ENCODE results near the gene PVR. TPM values are rescaled to one million over a fixed set of nuclear protein-coding genes. Genes with fewer than 3 reads are reported as not detected.

The PVR gene
- total RNA-seq, 1 experiment from 2014 or later = 15.0 TPM

DNA sequence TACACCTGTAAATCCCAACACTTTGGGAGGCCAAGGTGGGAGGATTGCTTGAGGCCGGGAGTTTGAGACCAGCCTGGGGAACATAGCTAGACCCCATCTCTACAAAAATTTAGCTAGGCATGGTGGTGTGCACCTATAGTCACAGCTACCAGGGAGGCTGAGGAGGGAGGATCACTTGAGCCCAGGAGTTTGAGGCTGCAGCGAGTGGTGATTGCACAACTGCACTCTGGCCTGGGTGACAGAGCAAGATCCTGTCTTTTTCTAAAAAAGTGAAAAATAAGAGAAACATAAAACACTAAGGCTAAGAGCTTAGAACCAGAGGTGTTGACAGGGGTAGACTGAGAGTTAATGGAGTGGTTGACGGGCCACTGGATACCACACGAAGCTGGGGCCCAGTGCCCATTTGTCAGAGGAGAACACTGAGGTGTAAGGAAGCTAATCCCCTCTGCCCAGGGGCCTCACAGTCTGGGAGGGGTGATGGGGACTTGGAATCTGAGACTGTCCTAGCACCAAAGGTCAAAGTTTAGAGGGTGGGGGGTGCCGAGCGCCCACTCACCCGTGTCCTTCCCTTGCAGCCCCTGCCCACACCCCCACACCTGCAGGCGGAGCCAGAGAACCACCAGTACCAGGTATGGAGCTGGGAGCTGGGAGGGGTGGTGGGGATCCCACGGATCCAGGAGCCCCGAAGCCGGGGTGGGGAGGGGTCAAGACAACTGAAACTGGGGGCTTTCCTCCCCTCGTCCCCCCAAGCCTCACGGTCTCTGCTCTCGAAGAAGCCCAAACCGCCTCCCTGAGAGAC is 38.5 kb downstream of the PVR start:
- Mint-ChIP-seq H3K4me3 (no peak overlapping the region), H3K27me3 (ENCODE audit: low read depth) (no peaks in the 10 kb centered on the region; the same call in 1 of the 2 replicates), H3K4me1 (peaks cover 9% of the 10 kb centered on the region), H3K27ac (no peak overlapping the region), H3K9me3 (no peaks in the 10 kb centered on the region), H3K36me3 (no peaks in the 10 kb centered on the region)
- ChIA-PET POLR2A (no interaction called here), CTCF (interaction anchor here (0.6 to 2.9 kb wide), 6 partner anchors 42 to 484 kb away, joined by 3 to 10 read pairs (median 4); no protein-coding TSS in a partner anchor)
- DNase-seq (ENCODE audit: low spot score) (no peak), ATAC-seq (no peak)
- no peak for TF ChIP-seq KAT7 (CRISPR knock-in tag; IDR thresholded peaks at IDR 0.05; ENCODE audit: borderline replicate concordance)
- TF ChIP-seq, protein P1, sequence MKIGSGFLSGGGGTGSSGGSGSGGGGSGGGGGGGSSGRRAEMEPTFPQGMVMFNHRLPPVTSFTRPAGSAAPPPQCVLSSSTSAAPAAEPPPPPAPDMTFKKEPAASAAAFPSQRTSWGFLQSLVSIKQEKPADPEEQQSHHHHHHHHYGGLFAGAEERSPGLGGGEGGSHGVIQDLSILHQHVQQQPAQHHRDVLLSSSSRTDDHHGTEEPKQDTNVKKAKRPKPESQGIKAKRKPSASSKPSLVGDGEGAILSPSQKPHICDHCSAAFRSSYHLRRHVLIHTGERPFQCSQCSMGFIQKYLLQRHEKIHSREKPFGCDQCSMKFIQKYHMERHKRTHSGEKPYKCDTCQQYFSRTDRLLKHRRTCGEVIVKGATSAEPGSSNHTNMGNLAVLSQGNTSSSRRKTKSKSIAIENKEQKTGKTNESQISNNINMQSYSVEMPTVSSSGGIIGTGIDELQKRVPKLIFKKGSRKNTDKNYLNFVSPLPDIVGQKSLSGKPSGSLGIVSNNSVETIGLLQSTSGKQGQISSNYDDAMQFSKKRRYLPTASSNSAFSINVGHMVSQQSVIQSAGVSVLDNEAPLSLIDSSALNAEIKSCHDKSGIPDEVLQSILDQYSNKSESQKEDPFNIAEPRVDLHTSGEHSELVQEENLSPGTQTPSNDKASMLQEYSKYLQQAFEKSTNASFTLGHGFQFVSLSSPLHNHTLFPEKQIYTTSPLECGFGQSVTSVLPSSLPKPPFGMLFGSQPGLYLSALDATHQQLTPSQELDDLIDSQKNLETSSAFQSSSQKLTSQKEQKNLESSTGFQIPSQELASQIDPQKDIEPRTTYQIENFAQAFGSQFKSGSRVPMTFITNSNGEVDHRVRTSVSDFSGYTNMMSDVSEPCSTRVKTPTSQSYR (CRISPR knock-in tag; IDR thresholded peaks at IDR 0.05) = no peak
- TF ChIP-seq EMX1 (CRISPR knock-in tag; IDR thresholded peaks at IDR 0.05) = no peak
- TF ChIP-seq, protein P2, sequence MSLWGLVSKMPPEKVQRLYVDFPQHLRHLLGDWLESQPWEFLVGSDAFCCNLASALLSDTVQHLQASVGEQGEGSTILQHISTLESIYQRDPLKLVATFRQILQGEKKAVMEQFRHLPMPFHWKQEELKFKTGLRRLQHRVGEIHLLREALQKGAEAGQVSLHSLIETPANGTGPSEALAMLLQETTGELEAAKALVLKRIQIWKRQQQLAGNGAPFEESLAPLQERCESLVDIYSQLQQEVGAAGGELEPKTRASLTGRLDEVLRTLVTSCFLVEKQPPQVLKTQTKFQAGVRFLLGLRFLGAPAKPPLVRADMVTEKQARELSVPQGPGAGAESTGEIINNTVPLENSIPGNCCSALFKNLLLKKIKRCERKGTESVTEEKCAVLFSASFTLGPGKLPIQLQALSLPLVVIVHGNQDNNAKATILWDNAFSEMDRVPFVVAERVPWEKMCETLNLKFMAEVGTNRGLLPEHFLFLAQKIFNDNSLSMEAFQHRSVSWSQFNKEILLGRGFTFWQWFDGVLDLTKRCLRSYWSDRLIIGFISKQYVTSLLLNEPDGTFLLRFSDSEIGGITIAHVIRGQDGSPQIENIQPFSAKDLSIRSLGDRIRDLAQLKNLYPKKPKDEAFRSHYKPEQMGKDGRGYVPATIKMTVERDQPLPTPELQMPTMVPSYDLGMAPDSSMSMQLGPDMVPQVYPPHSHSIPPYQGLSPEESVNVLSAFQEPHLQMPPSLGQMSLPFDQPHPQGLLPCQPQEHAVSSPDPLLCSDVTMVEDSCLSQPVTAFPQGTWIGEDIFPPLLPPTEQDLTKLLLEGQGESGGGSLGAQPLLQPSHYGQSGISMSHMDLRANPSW (CRISPR knock-in tag; conservative IDR thresholded peaks at IDR 0.05; ENCODE audit: low read depth) = no peak
- TF ChIP-seq FOXK1 (CRISPR knock-in tag; IDR thresholded peaks at IDR 0.05) = no peak
- TF ChIP-seq, protein P3, sequence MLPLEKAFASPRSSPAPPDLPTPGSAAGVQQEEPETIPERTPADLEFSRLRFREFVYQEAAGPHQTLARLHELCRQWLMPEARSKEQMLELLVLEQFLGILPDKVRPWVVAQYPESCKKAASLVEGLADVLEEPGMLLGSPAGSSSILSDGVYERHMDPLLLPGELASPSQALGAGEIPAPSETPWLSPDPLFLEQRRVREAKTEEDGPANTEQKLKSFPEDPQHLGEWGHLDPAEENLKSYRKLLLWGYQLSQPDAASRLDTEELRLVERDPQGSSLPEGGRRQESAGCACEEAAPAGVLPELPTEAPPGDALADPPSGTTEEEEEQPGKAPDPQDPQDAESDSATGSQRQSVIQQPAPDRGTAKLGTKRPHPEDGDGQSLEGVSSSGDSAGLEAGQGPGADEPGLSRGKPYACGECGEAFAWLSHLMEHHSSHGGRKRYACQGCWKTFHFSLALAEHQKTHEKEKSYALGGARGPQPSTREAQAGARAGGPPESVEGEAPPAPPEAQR (CRISPR knock-in tag; IDR thresholded peaks at IDR 0.05) = no peak

DNA sequence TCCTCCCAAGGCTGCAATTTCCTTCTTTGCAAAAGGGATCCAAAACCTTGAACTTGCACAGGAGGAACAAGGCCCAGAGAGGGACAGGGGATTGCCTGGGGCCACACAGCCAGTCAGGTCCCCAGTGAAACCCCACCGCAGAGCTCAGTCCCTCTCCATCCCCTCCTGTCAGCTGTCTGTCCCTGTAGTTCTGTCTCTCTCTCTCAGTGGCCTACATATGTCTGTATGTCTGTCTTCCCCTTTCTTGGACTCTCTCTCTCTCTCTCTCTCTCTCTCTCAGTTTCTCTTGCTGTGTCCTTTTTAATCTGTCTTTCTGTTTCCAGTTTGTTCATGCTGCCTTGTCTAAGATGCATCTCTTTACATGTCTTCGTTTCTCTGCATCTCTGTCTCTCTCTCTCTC is 39.1 kb downstream of the PVR start:
- H3K4me1 Mint-ChIP-seq = peaks cover 4% of the 10 kb centered on the region
- H3K27me3 Mint-ChIP-seq (ENCODE audit: low read depth) = no peaks in the 10 kb centered on the region; the same call in 1 of the 2 replicates
- CTCF ChIA-PET = interaction anchor here (0.6 to 2.9 kb wide), 6 partner anchors 41 to 484 kb away, joined by 3 to 10 read pairs (median 4); no protein-coding TSS in a partner anchor
- DNase-seq (ENCODE audit: low spot score) (no peak), ATAC-seq (no peak)
- POLR2A ChIA-PET = no interaction called here
- H3K27ac Mint-ChIP-seq = no peak overlapping the region
- H3K4me3 Mint-ChIP-seq = no peak overlapping the region
- no peaks in the 10 kb centered on the region for H3K9me3 Mint-ChIP-seq
- H3K36me3 Mint-ChIP-seq = no peaks in the 10 kb centered on the region
- no peak for TF ChIP-seq KAT7 (CRISPR knock-in tag; IDR thresholded peaks at IDR 0.05; ENCODE audit: borderline replicate concordance)
- TF ChIP-seq NFE2L1 (CRISPR knock-in tag; IDR thresholded peaks at IDR 0.05) = no peak
- no peak for TF ChIP-seq ZBTB21 (CRISPR knock-in tag; IDR thresholded peaks at IDR 0.05; ENCODE audit: borderline replicate concordance)
- no peak for TF ChIP-seq EMX1 (CRISPR knock-in tag; IDR thresholded peaks at IDR 0.05)
- TF ChIP-seq NR2C2 (CRISPR knock-in tag; IDR thresholded peaks at IDR 0.05) = no peak
- TF ChIP-seq, protein P4, sequence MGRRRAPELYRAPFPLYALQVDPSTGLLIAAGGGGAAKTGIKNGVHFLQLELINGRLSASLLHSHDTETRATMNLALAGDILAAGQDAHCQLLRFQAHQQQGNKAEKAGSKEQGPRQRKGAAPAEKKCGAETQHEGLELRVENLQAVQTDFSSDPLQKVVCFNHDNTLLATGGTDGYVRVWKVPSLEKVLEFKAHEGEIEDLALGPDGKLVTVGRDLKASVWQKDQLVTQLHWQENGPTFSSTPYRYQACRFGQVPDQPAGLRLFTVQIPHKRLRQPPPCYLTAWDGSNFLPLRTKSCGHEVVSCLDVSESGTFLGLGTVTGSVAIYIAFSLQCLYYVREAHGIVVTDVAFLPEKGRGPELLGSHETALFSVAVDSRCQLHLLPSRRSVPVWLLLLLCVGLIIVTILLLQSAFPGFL (CRISPR knock-in tag; IDR thresholded peaks at IDR 0.05; ENCODE audit: borderline replicate concordance) = no peak
- TF ChIP-seq, protein P2 (CRISPR knock-in tag; conservative IDR thresholded peaks at IDR 0.05; ENCODE audit: low read depth) = no peak
- TF ChIP-seq, protein P5, sequence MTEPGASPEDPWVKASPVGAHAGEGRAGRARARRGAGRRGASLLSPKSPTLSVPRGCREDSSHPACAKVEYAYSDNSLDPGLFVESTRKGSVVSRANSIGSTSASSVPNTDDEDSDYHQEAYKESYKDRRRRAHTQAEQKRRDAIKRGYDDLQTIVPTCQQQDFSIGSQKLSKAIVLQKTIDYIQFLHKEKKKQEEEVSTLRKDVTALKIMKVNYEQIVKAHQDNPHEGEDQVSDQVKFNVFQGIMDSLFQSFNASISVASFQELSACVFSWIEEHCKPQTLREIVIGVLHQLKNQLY (CRISPR knock-in tag; IDR thresholded peaks at IDR 0.05) = no peak
- TF ChIP-seq, protein P6, sequence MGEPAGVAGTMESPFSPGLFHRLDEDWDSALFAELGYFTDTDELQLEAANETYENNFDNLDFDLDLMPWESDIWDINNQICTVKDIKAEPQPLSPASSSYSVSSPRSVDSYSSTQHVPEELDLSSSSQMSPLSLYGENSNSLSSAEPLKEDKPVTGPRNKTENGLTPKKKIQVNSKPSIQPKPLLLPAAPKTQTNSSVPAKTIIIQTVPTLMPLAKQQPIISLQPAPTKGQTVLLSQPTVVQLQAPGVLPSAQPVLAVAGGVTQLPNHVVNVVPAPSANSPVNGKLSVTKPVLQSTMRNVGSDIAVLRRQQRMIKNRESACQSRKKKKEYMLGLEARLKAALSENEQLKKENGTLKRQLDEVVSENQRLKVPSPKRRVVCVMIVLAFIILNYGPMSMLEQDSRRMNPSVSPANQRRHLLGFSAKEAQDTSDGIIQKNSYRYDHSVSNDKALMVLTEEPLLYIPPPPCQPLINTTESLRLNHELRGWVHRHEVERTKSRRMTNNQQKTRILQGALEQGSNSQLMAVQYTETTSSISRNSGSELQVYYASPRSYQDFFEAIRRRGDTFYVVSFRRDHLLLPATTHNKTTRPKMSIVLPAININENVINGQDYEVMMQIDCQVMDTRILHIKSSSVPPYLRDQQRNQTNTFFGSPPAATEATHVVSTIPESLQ (CRISPR knock-in tag; IDR thresholded peaks at IDR 0.05) = no peak
- TF ChIP-seq, protein P7, sequence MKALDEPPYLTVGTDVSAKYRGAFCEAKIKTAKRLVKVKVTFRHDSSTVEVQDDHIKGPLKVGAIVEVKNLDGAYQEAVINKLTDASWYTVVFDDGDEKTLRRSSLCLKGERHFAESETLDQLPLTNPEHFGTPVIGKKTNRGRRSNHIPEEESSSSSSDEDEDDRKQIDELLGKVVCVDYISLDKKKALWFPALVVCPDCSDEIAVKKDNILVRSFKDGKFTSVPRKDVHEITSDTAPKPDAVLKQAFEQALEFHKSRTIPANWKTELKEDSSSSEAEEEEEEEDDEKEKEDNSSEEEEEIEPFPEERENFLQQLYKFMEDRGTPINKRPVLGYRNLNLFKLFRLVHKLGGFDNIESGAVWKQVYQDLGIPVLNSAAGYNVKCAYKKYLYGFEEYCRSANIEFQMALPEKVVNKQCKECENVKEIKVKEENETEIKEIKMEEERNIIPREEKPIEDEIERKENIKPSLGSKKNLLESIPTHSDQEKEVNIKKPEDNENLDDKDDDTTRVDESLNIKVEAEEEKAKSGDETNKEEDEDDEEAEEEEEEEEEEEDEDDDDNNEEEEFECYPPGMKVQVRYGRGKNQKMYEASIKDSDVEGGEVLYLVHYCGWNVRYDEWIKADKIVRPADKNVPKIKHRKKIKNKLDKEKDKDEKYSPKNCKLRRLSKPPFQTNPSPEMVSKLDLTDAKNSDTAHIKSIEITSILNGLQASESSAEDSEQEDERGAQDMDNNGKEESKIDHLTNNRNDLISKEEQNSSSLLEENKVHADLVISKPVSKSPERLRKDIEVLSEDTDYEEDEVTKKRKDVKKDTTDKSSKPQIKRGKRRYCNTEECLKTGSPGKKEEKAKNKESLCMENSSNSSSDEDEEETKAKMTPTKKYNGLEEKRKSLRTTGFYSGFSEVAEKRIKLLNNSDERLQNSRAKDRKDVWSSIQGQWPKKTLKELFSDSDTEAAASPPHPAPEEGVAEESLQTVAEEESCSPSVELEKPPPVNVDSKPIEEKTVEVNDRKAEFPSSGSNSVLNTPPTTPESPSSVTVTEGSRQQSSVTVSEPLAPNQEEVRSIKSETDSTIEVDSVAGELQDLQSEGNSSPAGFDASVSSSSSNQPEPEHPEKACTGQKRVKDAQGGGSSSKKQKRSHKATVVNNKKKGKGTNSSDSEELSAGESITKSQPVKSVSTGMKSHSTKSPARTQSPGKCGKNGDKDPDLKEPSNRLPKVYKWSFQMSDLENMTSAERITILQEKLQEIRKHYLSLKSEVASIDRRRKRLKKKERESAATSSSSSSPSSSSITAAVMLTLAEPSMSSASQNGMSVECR (CRISPR knock-in tag; IDR thresholded peaks at IDR 0.05; ENCODE audit: borderline replicate concordance) = no peak
